ENCODE measurements around the gene CCDC171.

GRCh38 chr9:15525958-15526357 lies 26.9 kb upstream of the CCDC171 start:
- TF ChIP-seq CTCF (IDR thresholded peaks at IDR 0.05) (no peak), EP300 (IDR thresholded peaks at IDR 0.05) (no peak), POLR2A (IDR thresholded peaks at IDR 0.05) (no peak)

All from suprapubic skin (tissue), 3 donors.